ENCODE results near the gene PLEKHB2. TPM values are rescaled to one million over a fixed set of nuclear protein-coding genes. Genes with fewer than 3 reads are reported as not detected.

PLEKHB2 gene
- total and polyA plus RNA-seq, 10 of the 15 experiments (the other 5 are each of a cell fraction or from before 2014, with no cell fraction given), result 12.3 to 55.6 (median 26.2) TPM

DNA sequence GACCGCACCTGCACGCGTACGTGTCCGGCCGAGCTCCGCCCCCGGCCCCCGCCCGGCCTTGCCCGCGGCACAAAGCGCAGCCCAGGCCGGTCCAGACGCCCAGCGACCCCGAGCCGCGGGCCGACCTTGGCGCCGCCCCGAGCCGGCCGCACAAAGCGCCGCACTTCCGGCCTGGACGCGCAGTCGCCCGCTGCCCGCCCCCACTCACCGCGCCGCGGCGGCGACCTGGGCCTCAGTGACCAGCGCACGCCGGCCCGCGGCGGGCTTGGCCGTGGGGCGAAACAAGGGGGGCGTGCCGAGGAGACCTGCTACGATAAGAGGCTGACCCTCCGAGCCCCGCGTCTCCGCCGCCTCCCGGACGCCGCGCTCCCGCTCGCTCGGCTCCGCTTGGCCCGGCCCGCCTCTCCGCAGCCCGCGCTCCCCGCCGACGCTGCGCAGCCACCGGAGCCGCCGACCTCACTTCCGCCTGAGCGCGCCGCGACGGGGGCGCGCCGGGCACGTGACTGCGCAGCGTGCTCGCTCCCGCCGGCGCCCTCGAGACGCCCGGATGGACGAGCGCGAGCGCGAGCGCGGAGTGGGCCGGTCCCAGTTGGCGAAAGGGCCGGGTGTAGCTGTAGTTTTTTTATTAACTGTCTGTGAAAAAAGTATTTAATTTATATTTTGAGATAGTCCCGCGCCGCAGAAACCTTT lies 12.0 kb upstream of the PLEKHB2 start, which contains the start of gene FAM168B (continued):
- TF ChIP-seq, protein P1, sequence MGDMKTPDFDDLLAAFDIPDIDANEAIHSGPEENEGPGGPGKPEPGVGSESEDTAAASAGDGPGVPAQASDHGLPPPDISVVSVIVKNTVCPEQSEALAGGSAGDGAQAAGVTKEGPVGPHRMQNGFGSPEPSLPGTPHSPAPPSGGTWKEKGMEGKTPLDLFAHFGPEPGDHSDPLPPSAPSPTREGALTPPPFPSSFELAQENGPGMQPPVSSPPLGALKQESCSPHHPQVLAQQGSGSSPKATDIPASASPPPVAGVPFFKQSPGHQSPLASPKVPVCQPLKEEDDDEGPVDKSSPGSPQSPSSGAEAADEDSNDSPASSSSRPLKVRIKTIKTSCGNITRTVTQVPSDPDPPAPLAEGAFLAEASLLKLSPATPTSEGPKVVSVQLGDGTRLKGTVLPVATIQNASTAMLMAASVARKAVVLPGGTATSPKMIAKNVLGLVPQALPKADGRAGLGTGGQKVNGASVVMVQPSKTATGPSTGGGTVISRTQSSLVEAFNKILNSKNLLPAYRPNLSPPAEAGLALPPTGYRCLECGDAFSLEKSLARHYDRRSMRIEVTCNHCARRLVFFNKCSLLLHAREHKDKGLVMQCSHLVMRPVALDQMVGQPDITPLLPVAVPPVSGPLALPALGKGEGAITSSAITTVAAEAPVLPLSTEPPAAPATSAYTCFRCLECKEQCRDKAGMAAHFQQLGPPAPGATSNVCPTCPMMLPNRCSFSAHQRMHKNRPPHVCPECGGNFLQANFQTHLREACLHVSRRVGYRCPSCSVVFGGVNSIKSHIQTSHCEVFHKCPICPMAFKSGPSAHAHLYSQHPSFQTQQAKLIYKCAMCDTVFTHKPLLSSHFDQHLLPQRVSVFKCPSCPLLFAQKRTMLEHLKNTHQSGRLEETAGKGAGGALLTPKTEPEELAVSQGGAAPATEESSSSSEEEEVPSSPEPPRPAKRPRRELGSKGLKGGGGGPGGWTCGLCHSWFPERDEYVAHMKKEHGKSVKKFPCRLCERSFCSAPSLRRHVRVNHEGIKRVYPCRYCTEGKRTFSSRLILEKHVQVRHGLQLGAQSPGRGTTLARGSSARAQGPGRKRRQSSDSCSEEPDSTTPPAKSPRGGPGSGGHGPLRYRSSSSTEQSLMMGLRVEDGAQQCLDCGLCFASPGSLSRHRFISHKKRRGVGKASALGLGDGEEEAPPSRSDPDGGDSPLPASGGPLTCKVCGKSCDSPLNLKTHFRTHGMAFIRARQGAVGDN (IDR thresholded peaks at IDR 0.05), result 0 out of 2 replicates have a peak, but pooled peaks have one; percentile 65
- TF ChIP-seq, protein P2, sequence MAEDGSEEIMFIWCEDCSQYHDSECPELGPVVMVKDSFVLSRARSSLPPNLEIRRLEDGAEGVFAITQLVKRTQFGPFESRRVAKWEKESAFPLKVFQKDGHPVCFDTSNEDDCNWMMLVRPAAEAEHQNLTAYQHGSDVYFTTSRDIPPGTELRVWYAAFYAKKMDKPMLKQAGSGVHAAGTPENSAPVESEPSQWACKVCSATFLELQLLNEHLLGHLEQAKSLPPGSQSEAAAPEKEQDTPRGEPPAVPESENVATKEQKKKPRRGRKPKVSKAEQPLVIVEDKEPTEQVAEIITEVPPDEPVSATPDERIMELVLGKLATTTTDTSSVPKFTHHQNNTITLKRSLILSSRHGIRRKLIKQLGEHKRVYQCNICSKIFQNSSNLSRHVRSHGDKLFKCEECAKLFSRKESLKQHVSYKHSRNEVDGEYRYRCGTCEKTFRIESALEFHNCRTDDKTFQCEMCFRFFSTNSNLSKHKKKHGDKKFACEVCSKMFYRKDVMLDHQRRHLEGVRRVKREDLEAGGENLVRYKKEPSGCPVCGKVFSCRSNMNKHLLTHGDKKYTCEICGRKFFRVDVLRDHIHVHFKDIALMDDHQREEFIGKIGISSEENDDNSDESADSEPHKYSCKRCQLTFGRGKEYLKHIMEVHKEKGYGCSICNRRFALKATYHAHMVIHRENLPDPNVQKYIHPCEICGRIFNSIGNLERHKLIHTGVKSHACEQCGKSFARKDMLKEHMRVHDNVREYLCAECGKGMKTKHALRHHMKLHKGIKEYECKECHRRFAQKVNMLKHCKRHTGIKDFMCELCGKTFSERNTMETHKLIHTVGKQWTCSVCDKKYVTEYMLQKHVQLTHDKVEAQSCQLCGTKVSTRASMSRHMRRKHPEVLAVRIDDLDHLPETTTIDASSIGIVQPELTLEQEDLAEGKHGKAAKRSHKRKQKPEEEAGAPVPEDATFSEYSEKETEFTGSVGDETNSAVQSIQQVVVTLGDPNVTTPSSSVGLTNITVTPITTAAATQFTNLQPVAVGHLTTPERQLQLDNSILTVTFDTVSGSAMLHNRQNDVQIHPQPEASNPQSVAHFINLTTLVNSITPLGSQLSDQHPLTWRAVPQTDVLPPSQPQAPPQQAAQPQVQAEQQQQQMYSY (CRISPR knock-in tag; IDR thresholded peaks at IDR 0.05), result no peak
- TF ChIP-seq STAT3 (IDR thresholded peaks at IDR 0.05; ENCODE audit: low read depth, low read length) (no peak), MYB (IDR thresholded peaks at IDR 0.05; ENCODE audit: borderline replicate concordance, low read depth, low read length) (no peak), CBX5 (IDR thresholded peaks at IDR 0.05; ENCODE audit: low read depth) (no peak), BACH1 (IDR thresholded peaks at IDR 0.05; ENCODE audit: borderline replicate concordance) (peak; percentile 81), BMI1 (IDR thresholded peaks at IDR 0.05; ENCODE audit: borderline replicate concordance) (no peak), CBFB (IDR thresholded peaks at IDR 0.05; ENCODE audit: low read depth) (peak; percentile 30; the same call in 1 of the 2 replicates), KLF5 (IDR thresholded peaks at IDR 0.05; ENCODE audit: partially characterized antibody) (peak; percentile 69), HDAC2 (IDR thresholded peaks at IDR 0.05) (no peak), TAF1 (IDR thresholded peaks at IDR 0.05; ENCODE audit: borderline replicate concordance, low read depth, low read length) (peak; percentile 77; the same call in 1 of the 2 replicates), NR2F1 (conservative IDR thresholded peaks at IDR 0.05) (peak; percentile 90), ZBED1 (IDR thresholded peaks at IDR 0.05; ENCODE audit: borderline replicate concordance) (no peak)
- TF ChIP-seq, protein P3, sequence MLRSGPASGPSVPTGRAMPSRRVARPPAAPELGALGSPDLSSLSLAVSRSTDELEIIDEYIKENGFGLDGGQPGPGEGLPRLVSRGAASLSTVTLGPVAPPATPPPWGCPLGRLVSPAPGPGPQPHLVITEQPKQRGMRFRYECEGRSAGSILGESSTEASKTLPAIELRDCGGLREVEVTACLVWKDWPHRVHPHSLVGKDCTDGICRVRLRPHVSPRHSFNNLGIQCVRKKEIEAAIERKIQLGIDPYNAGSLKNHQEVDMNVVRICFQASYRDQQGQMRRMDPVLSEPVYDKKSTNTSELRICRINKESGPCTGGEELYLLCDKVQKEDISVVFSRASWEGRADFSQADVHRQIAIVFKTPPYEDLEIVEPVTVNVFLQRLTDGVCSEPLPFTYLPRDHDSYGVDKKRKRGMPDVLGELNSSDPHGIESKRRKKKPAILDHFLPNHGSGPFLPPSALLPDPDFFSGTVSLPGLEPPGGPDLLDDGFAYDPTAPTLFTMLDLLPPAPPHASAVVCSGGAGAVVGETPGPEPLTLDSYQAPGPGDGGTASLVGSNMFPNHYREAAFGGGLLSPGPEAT (IDR thresholded peaks at IDR 0.05; ENCODE audit: low read depth), result no peak
- TF ChIP-seq, protein P4, sequence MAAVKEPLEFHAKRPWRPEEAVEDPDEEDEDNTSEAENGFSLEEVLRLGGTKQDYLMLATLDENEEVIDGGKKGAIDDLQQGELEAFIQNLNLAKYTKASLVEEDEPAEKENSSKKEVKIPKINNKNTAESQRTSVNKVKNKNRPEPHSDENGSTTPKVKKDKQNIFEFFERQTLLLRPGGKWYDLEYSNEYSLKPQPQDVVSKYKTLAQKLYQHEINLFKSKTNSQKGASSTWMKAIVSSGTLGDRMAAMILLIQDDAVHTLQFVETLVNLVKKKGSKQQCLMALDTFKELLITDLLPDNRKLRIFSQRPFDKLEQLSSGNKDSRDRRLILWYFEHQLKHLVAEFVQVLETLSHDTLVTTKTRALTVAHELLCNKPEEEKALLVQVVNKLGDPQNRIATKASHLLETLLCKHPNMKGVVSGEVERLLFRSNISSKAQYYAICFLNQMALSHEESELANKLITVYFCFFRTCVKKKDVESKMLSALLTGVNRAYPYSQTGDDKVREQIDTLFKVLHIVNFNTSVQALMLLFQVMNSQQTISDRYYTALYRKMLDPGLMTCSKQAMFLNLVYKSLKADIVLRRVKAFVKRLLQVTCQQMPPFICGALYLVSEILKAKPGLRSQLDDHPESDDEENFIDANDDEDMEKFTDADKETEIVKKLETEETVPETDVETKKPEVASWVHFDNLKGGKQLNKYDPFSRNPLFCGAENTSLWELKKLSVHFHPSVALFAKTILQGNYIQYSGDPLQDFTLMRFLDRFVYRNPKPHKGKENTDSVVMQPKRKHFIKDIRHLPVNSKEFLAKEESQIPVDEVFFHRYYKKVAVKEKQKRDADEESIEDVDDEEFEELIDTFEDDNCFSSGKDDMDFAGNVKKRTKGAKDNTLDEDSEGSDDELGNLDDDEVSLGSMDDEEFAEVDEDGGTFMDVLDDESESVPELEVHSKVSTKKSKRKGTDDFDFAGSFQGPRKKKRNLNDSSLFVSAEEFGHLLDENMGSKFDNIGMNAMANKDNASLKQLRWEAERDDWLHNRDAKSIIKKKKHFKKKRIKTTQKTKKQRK (IDR thresholded peaks at IDR 0.05; ENCODE audit: low read depth, low read length), result no peak
- TF ChIP-seq, protein P5, sequence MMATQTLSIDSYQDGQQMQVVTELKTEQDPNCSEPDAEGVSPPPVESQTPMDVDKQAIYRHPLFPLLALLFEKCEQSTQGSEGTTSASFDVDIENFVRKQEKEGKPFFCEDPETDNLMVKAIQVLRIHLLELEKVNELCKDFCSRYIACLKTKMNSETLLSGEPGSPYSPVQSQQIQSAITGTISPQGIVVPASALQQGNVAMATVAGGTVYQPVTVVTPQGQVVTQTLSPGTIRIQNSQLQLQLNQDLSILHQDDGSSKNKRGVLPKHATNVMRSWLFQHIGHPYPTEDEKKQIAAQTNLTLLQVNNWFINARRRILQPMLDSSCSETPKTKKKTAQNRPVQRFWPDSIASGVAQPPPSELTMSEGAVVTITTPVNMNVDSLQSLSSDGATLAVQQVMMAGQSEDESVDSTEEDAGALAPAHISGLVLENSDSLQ (IDR thresholded peaks at IDR 0.05), result no peak

All from GM12878 (cell line).